Activated naive CD4-positive, alpha-beta T cell treated with anti-CD3 and anti-CD28 coated beads for 36 hours (primary cell): ENCODE results near the gene DUS3L. TPM values are rescaled to one million over a fixed set of nuclear protein-coding genes. Genes with fewer than 3 reads are reported as not detected.
"Not testable (repeated sequence)": the region's sequence is repeated elsewhere in the genome, so short reads cannot be mapped to it uniquely, and the experiment has no call there.

Experiments used
- CTCF ChIA-PET: fragments of 350-600 bp; sonication (Branson Sonifier 250); formaldehyde crosslinking; loops from one replicate; lab custom pipeline; 2021; ENCODE audit warnings: antibody characterized with exemption; lab: Charles Lee
- DNase-seq: peaks from one replicate; pipeline ENCODE4 v3.0.0-alpha.2; 2020
- H3K27ac Mint-ChIP-seq: one replicate; pipeline ENCODE4 v1.8.0; 2021; ENCODE audit warnings: mild to moderate bottlenecking, mixed read lengths
- H3K27me3 Mint-ChIP-seq: one replicate; pipeline ENCODE4 v1.8.0; 2021; ENCODE audit warnings: low read depth, mixed read lengths
- H3K36me3 Mint-ChIP-seq: one replicate; pipeline ENCODE4 v1.8.0; 2021; ENCODE audit warnings: low read depth, mixed read lengths
- H3K4me1 Mint-ChIP-seq: one replicate; pipeline ENCODE4 v1.8.0; 2021; ENCODE audit warnings: low read depth, mixed read lengths
- H3K4me3 Mint-ChIP-seq: one replicate; pipeline ENCODE4 v1.8.0; 2021; ENCODE audit warnings: mild to moderate bottlenecking, moderate library complexity, mixed read lengths
- H3K9me3 Mint-ChIP-seq: one replicate; pipeline ENCODE4 v1.8.0; 2021; ENCODE audit warnings: mixed read lengths
- intact Hi-C: fragments of 100-400 bp; cut with micrococcal nuclease; formaldehyde crosslinking; loops from one replicate; pipeline ENCODE4 v1.15.1; 2023
- total RNA-seq, 2 experiments: library from RNA; stranded (reverse); gene quantifications; one replicate each; pipeline ENCODE4 v1.2.3, GENCODE V29; 2021

DUS3L gene
- total RNA-seq, 2 experiments from 2014 or later: 43.1 to 45.2 TPM

- intact Hi-C loops: no loop called here
- H3K9me3 Mint-ChIP-seq: no peaks in the 10 kb centered on the region
- CTCF ChIA-PET: no interaction called here
- H3K27me3 Mint-ChIP-seq: no peaks in the 10 kb centered on the region
- no peak overlapping the region for H3K4me3 Mint-ChIP-seq
- no peaks in the 10 kb centered on the region for H3K4me1 Mint-ChIP-seq
- H3K27ac Mint-ChIP-seq: no peak overlapping the region
- DNase-seq: no peak
- no peaks in the 10 kb centered on the region for H3K36me3 Mint-ChIP-seq
Observed at GRCh38 chr19:5774921-5775320, 16.0 kb downstream of the DUS3L start.

GRCh38 chr19:5773276-5773675, 17.7 kb downstream of the DUS3L start:
- Mint-ChIP-seq H3K4me1 (no peaks in the 10 kb centered on the region), H3K36me3 (no peaks in the 10 kb centered on the region)
- intact Hi-C loops: loop anchor here (2.0 kb wide), 1 partner anchor 250 kb away; no protein-coding TSS in a partner anchor

DNA sequence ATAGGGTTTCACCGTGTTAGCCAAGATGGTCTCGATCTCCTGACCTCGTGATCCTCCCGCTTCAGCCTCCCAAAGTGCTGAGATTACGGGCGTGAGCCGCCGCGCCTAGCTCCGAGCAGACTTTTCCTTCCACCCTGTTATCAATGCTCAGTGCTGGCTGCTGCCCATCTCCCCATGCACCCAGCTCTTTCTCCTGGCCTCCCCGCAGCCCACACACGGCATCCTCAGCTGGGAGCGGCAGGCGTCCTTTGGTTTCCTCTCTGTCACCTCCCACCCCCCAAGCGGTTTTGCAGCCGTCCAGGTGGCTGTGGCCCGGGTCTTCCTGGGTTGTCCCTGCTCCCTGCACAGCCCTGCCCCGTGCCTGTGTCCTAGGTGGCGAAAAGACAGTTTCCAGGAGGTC, 18.5 kb downstream of the DUS3L start:
- intact Hi-C loops: loop anchor here (2.0 kb wide), 1 partner anchor 250 kb away; no protein-coding TSS in a partner anchor
- no peaks in the 10 kb centered on the region for H3K36me3 Mint-ChIP-seq
- no peak overlapping the region for H3K4me3 Mint-ChIP-seq
- no peak for DNase-seq
- no peak overlapping the region for H3K27ac Mint-ChIP-seq
- no peaks in the 10 kb centered on the region for H3K4me1 Mint-ChIP-seq
- H3K27me3 Mint-ChIP-seq: no peaks in the 10 kb centered on the region
- CTCF ChIA-PET: no interaction called here
- H3K9me3 Mint-ChIP-seq: no peaks in the 10 kb centered on the region

More at GRCh38 chr19:5773276-5773675, 17.7 kb downstream of the DUS3L start:
- Mint-ChIP-seq H3K27ac (no peak overlapping the region), H3K9me3 (no peaks in the 10 kb centered on the region), H3K4me3 (no peak overlapping the region), H3K27me3 (no peaks in the 10 kb centered on the region)
- CTCF ChIA-PET: no interaction called here
- DNase-seq: no peak

- H3K4me1 Mint-ChIP-seq: no peaks in the 10 kb centered on the region
- CTCF ChIA-PET: interaction anchor here (0.6 kb wide), 1 partner anchor 73 kb away, joined by 3 read pairs; no protein-coding TSS in a partner anchor
- no peak overlapping the region for H3K27ac Mint-ChIP-seq
Observed at GRCh38 chr19:5767949-5768348, 23.0 kb downstream of the DUS3L start.

DNA sequence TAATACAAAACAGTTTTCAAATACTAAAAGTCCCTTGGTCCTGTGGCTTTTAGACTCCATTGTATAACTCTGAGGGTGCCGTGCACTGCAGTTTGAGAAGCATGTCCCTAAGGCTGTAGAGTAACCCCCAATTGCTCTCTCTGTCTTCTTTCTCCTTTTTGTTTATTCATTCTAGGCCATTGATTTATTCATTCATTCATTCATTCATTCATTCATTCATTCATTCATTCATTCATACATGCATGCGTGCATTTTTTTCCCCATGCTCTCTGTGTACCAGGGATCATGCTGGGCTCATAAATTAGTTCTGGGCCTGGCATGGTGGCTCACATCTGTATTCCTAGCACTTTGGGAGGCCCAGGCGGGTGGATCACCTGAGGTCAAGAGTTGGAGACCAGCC, 25.7 kb downstream of the DUS3L start:
- Mint-ChIP-seq H3K4me3 (no peak overlapping the region), H3K36me3 (no peaks in the 10 kb centered on the region), H3K27me3 (no peaks in the 10 kb centered on the region), H3K27ac (no peak overlapping the region), H3K9me3 (no peaks in the 10 kb centered on the region), H3K4me1 (no peaks in the 10 kb centered on the region)
- CTCF ChIA-PET: no interaction called here
- intact Hi-C loops: no loop called here
- DNase-seq: no peak

More at GRCh38 chr19:5767949-5768348, 23.0 kb downstream of the DUS3L start:
- Mint-ChIP-seq H3K9me3 (no peaks in the 10 kb centered on the region), H3K4me3 (no peak overlapping the region), H3K27me3 (no peaks in the 10 kb centered on the region), H3K36me3 (no peaks in the 10 kb centered on the region)
- intact Hi-C loops: no loop called here
- DNase-seq: no peak

- Mint-ChIP-seq H3K27ac (no peak overlapping the region), H3K9me3 (no peaks in the 10 kb centered on the region)
- intact Hi-C loops: no loop called here
Observed at GRCh38 chr19:5762608-5763217, 28.2 kb downstream of the DUS3L start.

GRCh38 chr19:5753743-5754142, 37.2 kb downstream of the DUS3L start:
- Mint-ChIP-seq H3K27me3 (peaks cover 2% of the 10 kb centered on the region), H3K4me3 (no peak overlapping the region), H3K36me3 (no peaks in the 10 kb centered on the region), H3K27ac (no peak overlapping the region), H3K4me1 (no peaks in the 10 kb centered on the region), H3K9me3 (no peaks in the 10 kb centered on the region)
- intact Hi-C loops: no loop called here
- no peak for DNase-seq
- CTCF ChIA-PET: no interaction called here

More at GRCh38 chr19:5762608-5763217, 28.2 kb downstream of the DUS3L start:
- CTCF ChIA-PET: no interaction called here
- no peaks in the 10 kb centered on the region for H3K27me3 Mint-ChIP-seq
- H3K4me3 Mint-ChIP-seq: no peak overlapping the region
- DNase-seq: no peak
- H3K4me1 Mint-ChIP-seq: no peaks in the 10 kb centered on the region
- H3K36me3 Mint-ChIP-seq: no peaks in the 10 kb centered on the region

DNA sequence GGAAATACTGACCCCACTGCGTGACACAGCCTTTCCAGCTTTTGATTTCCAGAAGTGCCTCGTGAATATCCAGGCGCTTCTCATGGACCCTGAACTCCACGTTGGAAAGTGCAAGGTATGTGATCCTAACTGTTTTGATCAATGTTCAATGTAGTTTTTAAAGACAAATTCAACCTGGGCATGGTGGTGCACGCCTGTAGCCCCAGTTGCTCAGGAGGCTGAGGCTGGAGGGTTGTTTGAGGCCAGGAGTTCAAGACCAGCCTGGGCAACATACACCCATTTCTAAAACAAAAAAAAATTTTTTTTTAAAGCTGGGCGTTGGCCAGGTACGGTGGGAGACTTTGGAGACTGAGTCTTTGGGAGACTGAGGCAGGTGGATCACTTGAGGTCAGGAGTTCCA, 39.3 kb downstream of the DUS3L start:
- CTCF ChIA-PET: no interaction called here
- Mint-ChIP-seq H3K27me3 (peaks cover 2% of the 10 kb centered on the region), H3K4me3 (no peak overlapping the region), H3K27ac (no peak overlapping the region), H3K4me1 (no peaks in the 10 kb centered on the region), H3K9me3 (no peaks in the 10 kb centered on the region), H3K36me3 (no peaks in the 10 kb centered on the region)
- DNase-seq: no peak
- intact Hi-C loops: no loop called here

GRCh38 chr19:5749505-5749904, 41.5 kb downstream of the DUS3L start:
- DNase-seq: no peak
- CTCF ChIA-PET: no interaction called here
- Mint-ChIP-seq H3K27me3 (peaks cover 2% of the 10 kb centered on the region), H3K9me3 (no peaks in the 10 kb centered on the region), H3K36me3 (no peaks in the 10 kb centered on the region), H3K4me1 (no peaks in the 10 kb centered on the region), H3K27ac (no peak overlapping the region), H3K4me3 (no peak overlapping the region)
- intact Hi-C loops: no loop called here

DNA sequence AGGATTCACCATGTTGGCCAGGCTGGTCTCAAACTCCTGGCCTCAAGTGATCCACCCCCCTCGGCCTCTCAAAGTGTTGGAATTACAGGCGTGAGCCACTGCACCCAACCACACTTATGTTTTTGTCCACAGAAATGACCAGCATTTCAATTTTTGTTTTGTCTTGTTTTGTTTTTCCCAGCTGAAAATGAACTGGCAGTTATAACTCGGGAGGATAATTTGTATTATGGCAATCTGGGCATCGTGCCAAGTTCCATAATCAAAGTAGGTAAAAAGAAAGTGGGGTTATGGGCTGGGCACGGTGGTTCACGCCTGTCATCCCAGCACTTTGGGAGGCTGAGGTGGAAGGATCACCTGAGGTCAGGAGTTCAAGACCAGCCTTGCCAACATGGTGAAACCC, 42.0 kb downstream of the DUS3L start:
- H3K27me3 Mint-ChIP-seq, CTCF ChIA-PET, H3K27ac Mint-ChIP-seq: not testable (repeated sequence)

GRCh38 chr19:5744999-5745398, 46.0 kb downstream of the DUS3L start:
- H3K4me3 Mint-ChIP-seq, CTCF ChIA-PET, H3K27ac Mint-ChIP-seq, H3K4me1 Mint-ChIP-seq, intact Hi-C loops, H3K36me3 Mint-ChIP-seq, H3K9me3 Mint-ChIP-seq, DNase-seq, H3K27me3 Mint-ChIP-seq: not testable (repeated sequence)

More for the DNA sequence above, 42.0 kb downstream of the DUS3L start:
- H3K4me1 Mint-ChIP-seq, DNase-seq, H3K36me3 Mint-ChIP-seq, H3K4me3 Mint-ChIP-seq, intact Hi-C loops, H3K9me3 Mint-ChIP-seq: not testable (repeated sequence)

GRCh38 chr19:5743630-5744029, 47.3 kb downstream of the DUS3L start:
- H3K9me3 Mint-ChIP-seq: peaks cover 3% of the 10 kb centered on the region
- CTCF ChIA-PET: interaction anchor here (0.7 kb wide), 1 partner anchor 38 kb away, joined by 3 read pairs; no protein-coding TSS in a partner anchor
- DNase-seq: no peak

GRCh38 chr19:5742051-5742450, 48.9 kb downstream of the DUS3L start:
- no peak for DNase-seq
- no peak overlapping the region for H3K4me3 Mint-ChIP-seq
- H3K27ac Mint-ChIP-seq: no peak overlapping the region
- peaks cover 3% of the 10 kb centered on the region for H3K9me3 Mint-ChIP-seq
- no peaks in the 10 kb centered on the region for H3K4me1 Mint-ChIP-seq
- H3K27me3 Mint-ChIP-seq: peaks cover 2% of the 10 kb centered on the region
- H3K36me3 Mint-ChIP-seq: no peaks in the 10 kb centered on the region
- CTCF ChIA-PET: interaction anchor here (0.6 kb wide), 1 partner anchor 9 kb away, joined by 4 read pairs; no protein-coding TSS in a partner anchor
- intact Hi-C loops: no loop called here

More at GRCh38 chr19:5743630-5744029, 47.3 kb downstream of the DUS3L start:
- H3K4me3 Mint-ChIP-seq: no peak overlapping the region
- H3K27ac Mint-ChIP-seq: no peak overlapping the region
- H3K27me3 Mint-ChIP-seq: peaks cover 2% of the 10 kb centered on the region
- no peaks in the 10 kb centered on the region for H3K4me1 Mint-ChIP-seq
- intact Hi-C loops: no loop called here
- no peaks in the 10 kb centered on the region for H3K36me3 Mint-ChIP-seq
